Adipocyte (in vitro differentiated cells): ENCODE data around the gene SHQ1.
"Not testable (repeated sequence)": the region's sequence is repeated elsewhere in the genome, so short reads cannot be mapped to it uniquely, and the experiment has no call there.

ENCODE experiments used
- DNase-seq: peaks from one replicate; pipeline ENCODE4 v3.0.0-alpha.2; 2015; ENCODE audit warnings: low read depth
- H3K27me3 ChIP-seq: replicated peaks from 2 replicates; pipeline ENCODE4 v1.7.0; 2013; ENCODE audit warnings: mild to moderate bottlenecking, low read length, moderate library complexity; ENCODE audit not compliant: control insufficient read depth, insufficient read depth
- H3K36me3 ChIP-seq: 2 replicates; pipeline ENCODE4 v1.7.0; 2013; ENCODE audit warnings: low read length, mild to moderate bottlenecking, moderate library complexity; ENCODE audit not compliant: control insufficient read depth, insufficient read depth, severe bottlenecking
- H3K4me1 ChIP-seq: 2 replicates; pipeline ENCODE4 v1.7.0; 2013; ENCODE audit warnings: mild to moderate bottlenecking, low read length, moderate library complexity; ENCODE audit not compliant: control insufficient read depth, insufficient read depth
- H3K4me3 ChIP-seq: 2 replicates; pipeline ENCODE4 v1.7.0; 2013; ENCODE audit warnings: mild to moderate bottlenecking, low read length, moderate library complexity
- H3K9ac ChIP-seq: 2 replicates; pipeline ENCODE4 v1.7.0; 2013; ENCODE audit warnings: mild to moderate bottlenecking, low read length, moderate library complexity
- H3K9me3 ChIP-seq: 2 replicates; pipeline ENCODE4 v1.7.0; 2013; ENCODE audit warnings: mild to moderate bottlenecking, low read length, moderate library complexity; ENCODE audit not compliant: control insufficient read depth

SHQ1 gene

GRCh38 chr3:72794079-72794478, 54.2 kb downstream of the SHQ1 start:
- Histone ChIP-seq H3K9ac (no peak overlapping the region), H3K4me3 (no peak overlapping the region), H3K27me3 (no peaks in the 10 kb centered on the region), H3K4me1 (no peaks in the 10 kb centered on the region), H3K9me3 (no peaks in the 10 kb centered on the region), H3K36me3 (peaks cover 15% of the 10 kb centered on the region)
- DNase-seq = no peak

DNA sequence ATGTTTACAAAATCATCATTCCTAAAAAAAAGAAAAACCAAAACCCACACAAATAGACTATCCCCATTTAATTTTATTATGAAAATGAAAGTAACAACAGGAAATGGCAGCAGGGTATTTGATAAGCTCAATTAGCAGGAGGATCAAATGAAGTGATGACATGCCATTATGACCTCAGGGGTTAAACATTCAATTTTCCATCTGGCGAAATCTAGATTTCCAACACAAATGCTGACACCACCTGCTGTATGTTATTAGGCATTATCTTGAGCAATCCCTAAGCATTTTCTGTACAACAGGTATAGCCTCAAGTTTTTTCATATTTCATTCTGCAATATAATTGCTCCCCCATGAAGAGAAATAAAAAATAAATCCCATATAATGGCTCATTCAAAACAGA, 57.1 kb downstream of the SHQ1 start:
- Histone ChIP-seq H3K4me1 (no peaks in the 10 kb centered on the region), H3K27me3 (no peaks in the 10 kb centered on the region), H3K9ac (no peak overlapping the region), H3K4me3 (no peak overlapping the region), H3K9me3 (no peaks in the 10 kb centered on the region), H3K36me3 (peaks cover 13% of the 10 kb centered on the region)
- no peak for DNase-seq

GRCh38 chr3:72789786-72790185, 58.5 kb downstream of the SHQ1 start:
- Histone ChIP-seq H3K4me3 (no peak overlapping the region), H3K4me1 (no peaks in the 10 kb centered on the region), H3K27me3 (no peaks in the 10 kb centered on the region), H3K9me3 (no peaks in the 10 kb centered on the region), H3K36me3 (peaks cover 15% of the 10 kb centered on the region), H3K9ac (no peak overlapping the region)
- DNase-seq = no peak

GRCh38 chr3:72788232-72788631, 60.0 kb downstream of the SHQ1 start:
- H3K4me3 ChIP-seq, H3K4me1 ChIP-seq, H3K27me3 ChIP-seq, H3K9me3 ChIP-seq, H3K9ac ChIP-seq, DNase-seq: not testable (repeated sequence)
- peaks cover 20% of the 10 kb centered on the region for H3K36me3 ChIP-seq

DNA sequence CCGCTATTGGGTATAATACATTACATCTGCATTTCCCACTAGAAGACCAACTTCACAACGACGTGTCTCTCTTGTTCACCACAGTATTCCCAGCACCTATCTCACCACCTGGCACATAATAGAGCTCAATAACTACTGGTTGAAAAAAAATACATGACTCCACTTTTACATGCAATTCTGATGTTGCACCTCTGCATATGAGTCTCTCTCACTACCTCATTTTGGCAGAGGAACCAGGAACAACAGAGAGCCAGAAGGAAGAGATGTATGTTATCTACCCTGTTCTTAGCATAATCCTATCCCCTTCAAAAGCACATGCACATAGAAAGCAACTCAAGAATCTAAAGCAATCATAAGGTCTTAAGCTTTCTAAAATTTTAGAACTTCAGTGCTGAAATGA, 61.6 kb downstream of the SHQ1 start:
- H3K27me3 ChIP-seq = no peaks in the 10 kb centered on the region
- no peaks in the 10 kb centered on the region for H3K9me3 ChIP-seq
- H3K4me3 ChIP-seq = no peak overlapping the region
- no peak overlapping the region for H3K9ac ChIP-seq
- DNase-seq = no peak
- H3K4me1 ChIP-seq = no peaks in the 10 kb centered on the region
- H3K36me3 ChIP-seq = peaks cover 8% of the 10 kb centered on the region

- Histone ChIP-seq H3K27me3 (no peaks in the 10 kb centered on the region), H3K4me1 (no peaks in the 10 kb centered on the region), H3K9me3 (no peaks in the 10 kb centered on the region), H3K9ac (no peak overlapping the region), H3K36me3 (peaks cover 15% of the 10 kb centered on the region), H3K4me3 (no peak overlapping the region)
- no peak for DNase-seq
Observed at GRCh38 chr3:72784226-72784625, 64.0 kb downstream of the SHQ1 start.

DNA sequence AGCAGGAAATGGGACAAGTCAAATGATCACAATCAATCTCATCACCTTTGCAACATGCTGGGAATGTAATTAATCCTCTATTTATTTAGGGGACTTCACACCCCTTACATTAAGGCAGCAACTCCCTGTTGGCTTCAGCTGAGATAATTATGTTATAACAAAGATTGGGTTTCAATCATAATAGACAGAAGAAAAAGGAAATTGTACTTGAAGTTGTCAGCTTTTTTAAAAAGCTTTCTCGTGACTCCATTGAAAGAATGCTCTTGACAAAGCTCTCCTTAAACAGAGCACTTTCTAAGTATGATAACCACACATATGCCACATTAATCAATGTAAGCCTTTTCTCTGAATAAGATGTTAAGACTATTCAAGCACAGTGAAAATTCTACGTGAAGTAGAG, 65.7 kb downstream of the SHQ1 start:
- Histone ChIP-seq H3K27me3 (no peaks in the 10 kb centered on the region), H3K36me3 (peaks cover 15% of the 10 kb centered on the region), H3K4me1 (no peaks in the 10 kb centered on the region), H3K9me3 (no peaks in the 10 kb centered on the region), H3K9ac (no peak overlapping the region), H3K4me3 (no peak overlapping the region)
- no peak for DNase-seq

- no peak overlapping the region for H3K4me3 ChIP-seq
- DNase-seq = no peak
- H3K4me1 ChIP-seq = no peaks in the 10 kb centered on the region
- no peaks in the 10 kb centered on the region for H3K27me3 ChIP-seq
- H3K9ac ChIP-seq = no peak overlapping the region
- H3K36me3 ChIP-seq = peaks cover 12% of the 10 kb centered on the region
- H3K9me3 ChIP-seq = no peaks in the 10 kb centered on the region
Observed at GRCh38 chr3:72769758-72770540, 78.3 kb downstream of the SHQ1 start.

DNA sequence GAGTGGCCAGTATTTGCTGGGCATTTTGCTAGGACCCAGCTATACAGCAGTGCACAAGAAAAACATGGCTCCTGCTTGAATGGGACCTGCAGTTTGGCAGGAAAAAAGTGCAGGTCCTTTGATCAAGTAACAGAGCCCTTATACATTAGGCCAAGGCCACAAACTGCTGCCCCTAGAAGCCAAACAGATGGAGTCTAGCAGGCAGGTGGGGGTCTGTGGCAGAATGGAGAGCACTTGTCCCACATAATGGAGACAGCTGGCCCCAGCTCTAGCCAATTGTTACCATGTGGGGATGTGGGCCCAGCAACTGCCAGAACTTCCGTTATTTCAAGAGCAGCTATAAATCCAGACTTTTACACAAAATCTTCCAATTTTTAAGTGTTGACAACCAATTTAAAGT, 79.3 kb downstream of the SHQ1 start:
- no peak overlapping the region for H3K9ac ChIP-seq
- no peaks in the 10 kb centered on the region for H3K27me3 ChIP-seq
- no peak overlapping the region for H3K4me3 ChIP-seq
- H3K9me3 ChIP-seq = no peaks in the 10 kb centered on the region
- H3K36me3 ChIP-seq = peaks cover 12% of the 10 kb centered on the region
- H3K4me1 ChIP-seq = peaks cover 3% of the 10 kb centered on the region
- DNase-seq = no peak

DNA sequence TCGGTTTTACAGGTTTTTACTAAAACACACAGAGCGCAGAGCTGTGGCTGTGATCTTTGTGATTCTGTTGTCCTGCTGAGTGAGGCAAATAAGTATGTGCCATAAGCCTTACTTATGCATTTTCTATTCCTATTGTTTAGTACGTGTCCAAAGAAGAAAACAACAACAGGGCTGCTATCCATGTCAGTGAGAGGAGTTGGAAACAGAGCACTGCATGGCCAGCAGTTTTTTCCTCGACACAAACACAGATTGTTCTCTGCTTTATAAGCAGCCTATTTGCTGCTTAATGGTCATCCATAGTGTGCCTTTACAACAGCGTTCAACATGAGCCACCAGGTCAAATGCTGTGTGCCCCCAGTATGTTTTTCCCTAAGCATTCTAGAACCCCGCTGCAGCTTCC, 79.8 kb downstream of the SHQ1 start:
- H3K4me3 ChIP-seq = no peak overlapping the region
- H3K9ac ChIP-seq = no peak overlapping the region
- peaks cover 12% of the 10 kb centered on the region for H3K36me3 ChIP-seq
- no peaks in the 10 kb centered on the region for H3K27me3 ChIP-seq
- no peaks in the 10 kb centered on the region for H3K9me3 ChIP-seq
- peaks cover 8% of the 10 kb centered on the region for H3K4me1 ChIP-seq
- DNase-seq = no peak

- Histone ChIP-seq H3K4me3 (no peak overlapping the region), H3K4me1 (peaks cover 8% of the 10 kb centered on the region), H3K9ac (no peak overlapping the region), H3K27me3 (no peaks in the 10 kb centered on the region), H3K36me3 (peaks cover 12% of the 10 kb centered on the region), H3K9me3 (no peaks in the 10 kb centered on the region)
- no peak for DNase-seq
Observed at GRCh38 chr3:72768006-72768441, 80.2 kb downstream of the SHQ1 start.

- peaks cover 8% of the 10 kb centered on the region for H3K36me3 ChIP-seq
- no peaks in the 10 kb centered on the region for H3K27me3 ChIP-seq
- H3K4me1 ChIP-seq = peaks cover 8% of the 10 kb centered on the region
- H3K4me3 ChIP-seq = no peak overlapping the region
- DNase-seq = no peak
- H3K9me3 ChIP-seq = no peaks in the 10 kb centered on the region
- H3K9ac ChIP-seq = no peak overlapping the region
Observed at GRCh38 chr3:72766866-72767265, 81.4 kb downstream of the SHQ1 start.
